ENCODE measurements around the gene SSBP3. TPM values are rescaled to one million over a fixed set of nuclear protein-coding genes. Genes with fewer than 3 reads are reported as not detected.

Gene SSBP3
- total and polyA plus RNA-seq, 2 experiments from 2014 or later, result 6.2 to 19.9 TPM

GRCh38 chr1:54405898-54406293, 298 bp downstream of the SSBP3 start:
- 3% methylated on average over 45 of the region's 57 CpGs; no CpG with 5 or more reads in 1 of the 2 experiments for WGBS, 2 experiments (ENCODE audit: low coverage in 1 of 2, low lambda C conversion rate in 2 of 2, missing lambda C conversion rate in 2 of 2)
- no peaks in the 10 kb centered on the region for H3K36me3 ChIP-seq (ENCODE audit: low read depth)
- peak overlapping the region; percentile 77 for H3K4me3 ChIP-seq
- H3K4me2 ChIP-seq (ENCODE audit: unreplicated experiment), result no peak overlapping the region
- H4K20me1 ChIP-seq (ENCODE audit: insufficient read depth), result no peaks in the 10 kb centered on the region
- TF ChIP-seq EZH2phosphoT487 (IDR thresholded peaks at IDR 0.05; ENCODE audit: insufficient read depth, low read depth) (no peak), EZH2 (IDR thresholded peaks at IDR 0.05; ENCODE audit: insufficient read depth, poor library complexity, severe bottlenecking) (no peak)
- H3K9me2 ChIP-seq (ENCODE audit: insufficient read depth), result no peaks in the 10 kb centered on the region
- peak overlapping the region; percentile 73 for H3K9ac ChIP-seq
- no peak overlapping the region for H3K27ac ChIP-seq
- H3F3A ChIP-seq (ENCODE audit: insufficient read depth), result peaks cover 17% of the 10 kb centered on the region
- H3K4me1 ChIP-seq (ENCODE audit: insufficient read depth), result peaks cover 35% of the 10 kb centered on the region
- no peaks in the 10 kb centered on the region for H3K9me3 ChIP-seq (ENCODE audit: low read depth)
- H3K27me3 ChIP-seq (replicated peaks; ENCODE audit: insufficient read depth), result no peaks in the 10 kb centered on the region
- no peak overlapping the region for H2AFZ ChIP-seq
- H3K79me2 ChIP-seq (ENCODE audit: insufficient read depth), result peaks cover 45% of the 10 kb centered on the region
- in situ Hi-C loops (cut with MboI), result no loop called here
- peak; percentile 54 for DNase-seq

GRCh38 chr1:54404939-54405897, 976 bp downstream of the SSBP3 start:
- Histone ChIP-seq H3K27ac (peak overlapping the region; percentile 48), H3K4me3 (peak overlapping the region; percentile 77), H3K36me3 (ENCODE audit: low read depth) (no peaks in the 10 kb centered on the region), H3K4me2 (ENCODE audit: unreplicated experiment) (peak overlapping the region; percentile 83), H2AFZ (peak overlapping the region; percentile 58), H3K27me3 (replicated peaks; ENCODE audit: insufficient read depth) (no peaks in the 10 kb centered on the region), H3K9me3 (ENCODE audit: low read depth) (no peaks in the 10 kb centered on the region), H3F3A (ENCODE audit: insufficient read depth) (peaks cover 17% of the 10 kb centered on the region), H3K79me2 (ENCODE audit: insufficient read depth) (peaks cover 52% of the 10 kb centered on the region), H3K4me1 (ENCODE audit: insufficient read depth) (peaks cover 35% of the 10 kb centered on the region), H3K9ac (peak overlapping the region; percentile 73), H3K9me2 (ENCODE audit: insufficient read depth) (no peaks in the 10 kb centered on the region), H4K20me1 (ENCODE audit: insufficient read depth) (no peaks in the 10 kb centered on the region)
- DNase-seq, result peak; percentile 61
- WGBS, 2 experiments (ENCODE audit: low coverage in 1 of 2, low lambda C conversion rate in 2 of 2, missing lambda C conversion rate in 2 of 2), result 2 to 4% methylated on average over 45 to 66 of the region's 92 CpGs
- TF ChIP-seq EZH2 (IDR thresholded peaks at IDR 0.05; ENCODE audit: insufficient read depth, poor library complexity, severe bottlenecking) (no peak), EZH2phosphoT487 (IDR thresholded peaks at IDR 0.05; ENCODE audit: insufficient read depth, low read depth) (no peak)
- in situ Hi-C loops (cut with MboI), result no loop called here

GRCh38 chr1:54404263-54404662, 1.9 kb downstream of the SSBP3 start:
- Histone ChIP-seq H3K79me2 (ENCODE audit: insufficient read depth) (peaks cover 59% of the 10 kb centered on the region), H3K4me2 (ENCODE audit: unreplicated experiment) (peak overlapping the region; percentile 83), H2AFZ (peak overlapping the region; percentile 58), H3K27me3 (replicated peaks; ENCODE audit: insufficient read depth) (no peaks in the 10 kb centered on the region), H3K9ac (peak overlapping the region; percentile 73), H3K4me3 (peak overlapping the region; percentile 77), H3F3A (ENCODE audit: insufficient read depth) (peaks cover 16% of the 10 kb centered on the region), H3K36me3 (ENCODE audit: low read depth) (0 out of 2 replicates have a peak, but pooled peaks cover 3% of the 10 kb centered on the region), H4K20me1 (ENCODE audit: insufficient read depth) (no peaks in the 10 kb centered on the region), H3K27ac (peak overlapping the region; percentile 48), H3K9me3 (ENCODE audit: low read depth) (no peaks in the 10 kb centered on the region), H3K4me1 (ENCODE audit: insufficient read depth) (peaks cover 35% of the 10 kb centered on the region), H3K9me2 (ENCODE audit: insufficient read depth) (no peaks in the 10 kb centered on the region)
- in situ Hi-C loops (cut with MboI), result no loop called here
- TF ChIP-seq EZH2 (IDR thresholded peaks at IDR 0.05; ENCODE audit: insufficient read depth, poor library complexity, severe bottlenecking), result no peak
- no peak for TF ChIP-seq EZH2phosphoT487 (IDR thresholded peaks at IDR 0.05; ENCODE audit: insufficient read depth, low read depth)
- 66 to 68% methylated on average over 11 of the region's 11 CpGs for WGBS, 2 experiments (ENCODE audit: low coverage in 1 of 2, low lambda C conversion rate in 2 of 2, missing lambda C conversion rate in 2 of 2)
- DNase-seq, result no peak

- Histone ChIP-seq H3K9ac (peak overlapping the region; percentile 73), H2AFZ (peak overlapping the region; percentile 58), H3K79me2 (ENCODE audit: insufficient read depth) (peaks cover 64% of the 10 kb centered on the region), H3K27me3 (replicated peaks; ENCODE audit: insufficient read depth) (no peaks in the 10 kb centered on the region), H3F3A (ENCODE audit: insufficient read depth) (peaks cover 12% of the 10 kb centered on the region), H3K4me3 (peak overlapping the region; percentile 77), H3K27ac (peak overlapping the region; percentile 48), H3K9me2 (ENCODE audit: insufficient read depth) (no peaks in the 10 kb centered on the region), H3K4me1 (ENCODE audit: insufficient read depth) (peaks cover 33% of the 10 kb centered on the region), H4K20me1 (ENCODE audit: insufficient read depth) (no peaks in the 10 kb centered on the region), H3K4me2 (ENCODE audit: unreplicated experiment) (peak overlapping the region; percentile 83), H3K9me3 (ENCODE audit: low read depth) (no peaks in the 10 kb centered on the region), H3K36me3 (ENCODE audit: low read depth) (0 out of 2 replicates have a peak, but pooled peaks cover 3% of the 10 kb centered on the region)
- WGBS, 2 experiments (ENCODE audit: low coverage in 1 of 2, low lambda C conversion rate in 2 of 2, missing lambda C conversion rate in 2 of 2), result 8 to 11% methylated on average over 10 of the region's 10 CpGs
- DNase-seq, result peak; percentile 77
- TF ChIP-seq EZH2phosphoT487 (IDR thresholded peaks at IDR 0.05; ENCODE audit: insufficient read depth, low read depth) (no peak), EZH2 (IDR thresholded peaks at IDR 0.05; ENCODE audit: insufficient read depth, poor library complexity, severe bottlenecking) (no peak)
- in situ Hi-C loops (cut with MboI), result no loop called here
Observed at GRCh38 chr1:54403808-54404261, 2.4 kb downstream of the SSBP3 start.
